ENCODE measurements around the gene GLP1R.

The GLP1R gene

GRCh38 chr6:39114704-39115599, 66.4 kb downstream of the GLP1R start, which contains the start of gene SAYSD1 (continued):
- TF ChIP-seq ZBTB49 (tag by site-specific recombination; IDR thresholded peaks at IDR 0.05; ENCODE audit: low read depth): no peak
- TF ChIP-seq PRDM4 (tag by site-specific recombination; IDR thresholded peaks at IDR 0.05): peak; percentile 69
- TF ChIP-seq ZNF221 (tag by site-specific recombination; IDR thresholded peaks at IDR 0.05; ENCODE audit: borderline replicate concordance): no peak; the same call in 1 of the 2 replicates
- no peak; the same call in 1 of the 2 replicates for TF ChIP-seq ZNF184 (tag by site-specific recombination; IDR thresholded peaks at IDR 0.05)
- no peak for TF ChIP-seq ZNF354C (tag by site-specific recombination; IDR thresholded peaks at IDR 0.05; ENCODE audit: borderline replicate concordance, low read depth)
- TF ChIP-seq ZNF112 (tag by site-specific recombination; IDR thresholded peaks at IDR 0.05): no peak
- TF ChIP-seq ZNF843 (tag by site-specific recombination; IDR thresholded peaks at IDR 0.05): peak; percentile 81
- peak; percentile 88 for TF ChIP-seq KLF17 (tag by site-specific recombination; IDR thresholded peaks at IDR 0.05)
- TF ChIP-seq ZNF571 (tag by site-specific recombination; IDR thresholded peaks at IDR 0.05): no peak
- TF ChIP-seq ZEB2 (tag by site-specific recombination; IDR thresholded peaks at IDR 0.05): peak; percentile 98
- no peak for TF ChIP-seq ZNF155 (tag by site-specific recombination; IDR thresholded peaks at IDR 0.05)
- no peak for TF ChIP-seq ZBTB6 (tag by site-specific recombination; IDR thresholded peaks at IDR 0.05)
- no peak for TF ChIP-seq ZNF138 (tag by site-specific recombination; IDR thresholded peaks at IDR 0.05; ENCODE audit: borderline replicate concordance)
- TF ChIP-seq MZF1 (tag by site-specific recombination; IDR thresholded peaks at IDR 0.05; ENCODE audit: borderline replicate concordance): no peak
- TF ChIP-seq ZNF791 (tag by site-specific recombination; IDR thresholded peaks at IDR 0.05): no peak
- peak; percentile 97 for TF ChIP-seq KLF10 (tag by site-specific recombination; IDR thresholded peaks at IDR 0.05)
- no peak for TF ChIP-seq ZNF426 (tag by site-specific recombination; IDR thresholded peaks at IDR 0.05)
- TF ChIP-seq ZNF514 (tag by site-specific recombination; IDR thresholded peaks at IDR 0.05): no peak
- peak; percentile 85 for TF ChIP-seq ZFP69B (tag by site-specific recombination; IDR thresholded peaks at IDR 0.05)
- TF ChIP-seq ZNF529 (tag by site-specific recombination; IDR thresholded peaks at IDR 0.05; ENCODE audit: insufficient replicate concordance): no peak
- TF ChIP-seq ZNF23 (tag by site-specific recombination; IDR thresholded peaks at IDR 0.05; ENCODE audit: borderline replicate concordance): no peak
- TF ChIP-seq BCL11B (tag by site-specific recombination; IDR thresholded peaks at IDR 0.05; ENCODE audit: low read depth): 0 out of 2 replicates have a peak, but pooled peaks have one; percentile 41
- TF ChIP-seq ZBTB21 (tag by site-specific recombination; IDR thresholded peaks at IDR 0.05): 0 out of 2 replicates have a peak, but pooled peaks have one; percentile 18
- TF ChIP-seq ZSCAN30 (tag by site-specific recombination; IDR thresholded peaks at IDR 0.05): peak; percentile 94
- no peak for TF ChIP-seq MYNN (tag by site-specific recombination; IDR thresholded peaks at IDR 0.05; ENCODE audit: borderline replicate concordance)
- peak; percentile 78 for TF ChIP-seq ZNF660 (tag by site-specific recombination; IDR thresholded peaks at IDR 0.05)
- TF ChIP-seq ZNF398 (tag by site-specific recombination; IDR thresholded peaks at IDR 0.05): no peak
- TF ChIP-seq ZNF366 (tag by site-specific recombination; conservative IDR thresholded peaks at IDR 0.05): no peak
- TF ChIP-seq KLF1 (tag by site-specific recombination; IDR thresholded peaks at IDR 0.05): peak; percentile 89

All from HEK293 (cell line).